HG02885 (cell line): ENCODE data around the gene SLC6A5.

Experiments used
- ATAC-seq: cut with Tn5 transposase; IDR thresholded peaks from one replicate; pipeline ENCODE4 v1.9.1; 2021; ENCODE audit warnings: mild to moderate bottlenecking; ENCODE audit not compliant: unreplicated experiment, poor library complexity

The SLC6A5 gene

DNA sequence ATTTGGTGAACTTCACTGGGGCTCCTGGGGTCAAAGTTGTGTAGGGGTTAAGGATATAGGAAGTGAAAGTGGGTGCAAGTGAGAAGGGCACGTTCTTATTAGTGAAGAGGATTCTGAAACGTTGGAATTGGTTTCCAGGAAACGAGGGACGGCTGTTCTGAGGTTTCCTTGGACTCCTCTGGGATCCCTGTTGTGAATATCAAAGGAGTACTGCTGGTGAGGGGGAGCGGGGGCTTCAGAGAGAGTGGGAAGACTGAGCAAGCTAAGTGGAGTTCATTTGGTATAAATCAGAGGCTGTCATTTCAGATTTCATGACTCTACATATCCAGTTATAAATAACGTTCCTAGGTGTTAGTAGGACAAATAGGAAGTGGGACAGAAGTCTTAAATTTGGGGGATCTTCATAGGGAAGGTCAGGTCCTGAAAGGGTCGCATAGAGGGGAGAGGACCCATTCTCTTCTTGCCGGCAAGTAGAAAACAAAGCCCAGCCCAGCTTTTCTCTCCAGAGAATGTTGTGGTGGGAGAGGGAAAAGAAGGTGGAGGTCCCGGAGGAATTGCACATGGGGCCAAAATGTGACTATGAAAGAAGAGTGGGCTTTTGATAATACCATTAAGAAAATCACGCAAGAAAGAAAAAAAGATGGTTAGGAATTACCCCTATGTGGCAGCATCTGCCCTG lies 68.9 kb downstream of the SLC6A5 start:
- no peak for ATAC-seq

DNA sequence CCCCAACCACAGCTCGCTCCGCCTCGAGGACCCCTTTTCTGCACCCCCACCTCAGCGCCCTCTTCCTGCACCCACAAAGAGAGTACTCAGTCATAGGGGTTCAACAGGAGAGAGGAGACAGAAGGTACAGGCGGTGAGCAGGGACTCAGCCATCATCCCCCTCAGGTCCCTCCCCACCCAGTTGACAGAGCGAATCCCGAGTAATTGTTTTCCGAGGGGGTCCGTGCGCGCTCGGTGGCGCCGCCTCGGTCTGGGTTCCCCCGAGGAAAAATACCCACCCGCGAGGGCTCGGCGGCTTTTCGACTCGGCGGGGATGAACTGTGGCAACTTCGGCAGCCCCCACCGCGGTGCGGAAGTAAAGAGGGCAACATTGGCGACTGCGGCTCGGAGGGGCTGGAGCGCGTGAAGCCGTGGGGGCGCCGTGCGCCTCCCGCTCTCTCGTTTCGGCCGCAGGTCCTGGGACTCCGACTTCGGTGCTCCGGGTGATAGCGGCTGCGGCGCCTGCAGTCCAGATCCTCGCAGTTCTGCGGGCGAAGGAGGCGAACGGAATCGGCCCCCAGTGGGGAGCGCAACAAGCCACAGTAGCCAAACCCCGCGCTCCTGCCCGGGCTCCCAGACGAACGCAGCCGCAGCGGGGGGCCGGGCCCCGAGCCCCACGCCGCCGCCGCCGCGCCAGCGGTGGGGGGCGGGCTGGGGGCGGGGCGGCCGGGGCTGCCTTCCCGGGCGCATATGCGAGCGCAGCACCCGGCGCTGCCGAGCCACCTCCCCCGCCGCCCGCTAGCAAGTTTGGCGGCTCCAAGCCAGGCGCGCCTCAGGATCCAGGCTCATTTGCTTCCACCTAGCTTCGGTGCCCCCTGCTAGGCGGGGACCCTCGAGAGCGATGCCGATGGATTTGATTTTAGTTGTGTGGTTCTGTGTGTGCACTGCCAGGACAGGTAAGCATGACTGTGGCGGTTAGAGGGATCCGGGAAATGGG lies 69.7 kb downstream of the SLC6A5 start, which contains the start of gene NELL1:
Gene NELL1 (plus strand): TSS at position 743 of the 976 bp plus-strand sequence.
- no peak for ATAC-seq

DNA sequence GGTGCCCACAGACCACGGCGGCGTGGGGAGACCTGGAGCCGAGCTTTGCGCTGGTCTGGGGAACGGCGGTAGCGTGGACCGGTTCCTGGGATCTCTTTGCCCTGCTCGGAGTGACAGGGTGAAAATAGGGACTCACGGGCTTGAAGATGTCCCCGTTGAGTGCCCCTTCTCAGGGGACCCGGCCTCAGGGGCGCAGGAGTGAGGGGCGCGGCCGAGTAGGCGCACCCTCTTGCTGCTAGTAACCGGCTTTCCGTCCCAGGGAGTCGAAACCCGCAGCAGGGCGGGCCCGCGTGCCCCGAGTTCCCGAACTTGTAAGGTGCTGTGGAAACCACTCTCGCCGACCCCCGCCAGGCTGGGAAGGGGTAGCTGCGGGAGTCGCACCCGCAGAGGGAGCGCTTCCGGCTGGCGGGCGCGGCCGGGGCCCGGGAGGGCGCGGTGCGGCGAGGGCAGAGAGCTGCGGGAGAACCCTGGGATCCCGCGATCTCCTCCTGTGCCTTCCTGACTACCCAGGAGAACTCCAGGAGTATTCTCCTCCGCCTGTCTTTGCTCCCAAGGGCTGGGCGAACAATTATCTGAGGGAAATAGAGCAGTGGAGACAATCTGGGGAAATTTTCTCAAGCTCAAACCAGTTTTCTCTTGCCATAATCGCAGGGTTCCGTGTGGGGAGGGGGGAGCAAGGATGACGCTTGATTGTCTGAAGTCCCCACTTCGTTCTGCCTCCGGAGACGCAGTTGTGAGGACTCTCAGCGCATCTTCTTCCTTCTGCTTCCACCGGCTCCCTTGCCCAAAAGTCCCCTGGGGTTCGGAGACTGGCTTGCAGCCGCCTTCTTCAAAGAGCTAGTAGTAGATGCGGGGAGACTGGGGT lies 70.6 kb downstream of the SLC6A5 start:
- no peak for ATAC-seq

DNA sequence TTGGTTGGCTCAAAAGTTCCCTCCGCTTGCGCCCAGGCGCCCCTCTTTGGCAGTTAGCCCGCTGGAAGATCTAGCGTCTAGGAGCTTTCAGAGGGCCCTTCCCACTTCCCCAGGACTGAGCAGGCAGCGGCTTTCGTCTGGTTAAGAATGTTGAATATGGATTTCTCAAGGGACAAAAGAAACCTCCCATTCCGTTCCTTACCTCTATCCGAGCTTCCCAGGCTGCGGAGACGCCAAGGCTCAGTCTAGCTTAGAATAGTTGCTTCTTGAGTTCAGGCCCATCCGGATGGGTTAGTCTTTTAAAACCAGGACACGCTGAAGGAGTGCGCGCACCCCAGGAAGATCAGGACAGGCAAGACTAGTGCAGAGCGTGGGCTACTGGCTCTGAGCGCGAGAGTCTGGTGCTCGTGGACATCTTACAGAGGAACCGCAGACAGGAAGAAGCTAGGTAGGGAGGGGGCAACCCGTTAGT lies 71.6 kb downstream of the SLC6A5 start:
- no peak for ATAC-seq

DNA sequence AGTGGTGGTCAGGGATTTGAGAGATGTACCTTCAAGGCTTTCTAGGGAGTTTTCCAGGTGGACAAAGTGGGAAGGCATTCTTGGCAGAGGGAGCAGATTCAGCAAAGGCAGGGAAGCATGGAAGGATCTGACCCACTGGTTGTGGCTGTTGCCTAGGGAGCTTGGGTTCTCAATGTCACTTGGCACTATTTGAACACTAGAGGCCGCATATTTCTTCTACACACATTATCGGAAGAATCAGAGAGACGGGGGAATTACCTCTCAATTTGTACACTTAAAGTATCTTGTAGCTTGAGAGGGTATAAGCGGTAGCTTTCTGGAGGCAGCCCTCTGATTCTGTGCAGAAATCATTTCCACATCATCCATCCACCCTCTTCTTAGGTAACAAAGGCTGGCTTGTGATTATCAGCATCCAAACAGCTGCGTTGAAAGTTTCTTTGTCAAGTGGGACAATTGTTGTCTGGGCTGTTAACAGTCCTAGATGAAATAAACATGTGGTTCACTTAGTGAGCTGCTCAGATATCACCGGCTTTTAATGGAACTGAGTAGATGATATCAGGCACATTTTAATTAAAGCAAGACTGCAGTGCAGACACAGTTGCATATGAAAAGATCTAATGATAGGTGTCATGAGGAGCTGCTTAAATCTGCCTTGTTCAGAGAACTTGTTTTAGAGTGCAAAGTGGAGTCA lies 72.6 kb downstream of the SLC6A5 start:
- no peak for ATAC-seq

DNA sequence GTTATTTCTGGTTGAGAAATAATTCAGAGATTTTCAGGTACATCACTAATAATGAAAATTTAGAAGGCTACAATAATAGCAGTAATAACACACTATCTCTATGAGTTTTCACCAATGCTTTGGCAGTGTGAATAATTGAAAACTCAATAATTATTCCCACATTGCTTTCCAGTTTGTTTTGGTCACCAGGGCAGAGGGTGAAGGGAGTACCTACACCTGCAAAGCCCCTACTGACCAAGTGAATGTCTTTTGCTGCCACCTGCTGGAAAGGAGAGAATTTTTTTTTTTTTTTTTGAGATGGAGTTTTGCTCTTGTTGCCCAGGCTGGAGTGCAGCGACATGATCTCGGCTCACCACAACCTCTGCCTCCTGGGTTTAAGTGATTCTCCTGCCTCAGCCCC lies 73.2 kb downstream of the SLC6A5 start:
- no peak for ATAC-seq

DNA sequence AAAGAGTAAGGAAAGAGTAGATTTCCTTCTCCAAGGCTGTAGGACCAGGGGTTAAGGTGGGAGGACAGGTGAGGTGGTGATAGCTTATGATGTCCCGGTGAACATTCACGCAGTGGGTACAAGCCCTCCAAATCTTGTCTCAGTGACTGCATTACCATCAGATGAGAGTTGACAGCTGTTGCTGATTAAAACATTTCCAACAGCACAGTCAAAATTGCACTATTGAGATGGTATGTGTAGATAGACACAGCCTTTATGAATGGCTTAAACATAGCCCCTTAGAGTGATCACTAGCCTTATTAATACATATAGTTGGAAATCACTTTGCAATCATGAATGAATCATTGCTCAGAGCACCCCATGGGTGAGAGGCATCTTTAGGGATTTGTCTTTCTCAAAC lies 77.2 kb downstream of the SLC6A5 start:
- no peak for ATAC-seq

DNA sequence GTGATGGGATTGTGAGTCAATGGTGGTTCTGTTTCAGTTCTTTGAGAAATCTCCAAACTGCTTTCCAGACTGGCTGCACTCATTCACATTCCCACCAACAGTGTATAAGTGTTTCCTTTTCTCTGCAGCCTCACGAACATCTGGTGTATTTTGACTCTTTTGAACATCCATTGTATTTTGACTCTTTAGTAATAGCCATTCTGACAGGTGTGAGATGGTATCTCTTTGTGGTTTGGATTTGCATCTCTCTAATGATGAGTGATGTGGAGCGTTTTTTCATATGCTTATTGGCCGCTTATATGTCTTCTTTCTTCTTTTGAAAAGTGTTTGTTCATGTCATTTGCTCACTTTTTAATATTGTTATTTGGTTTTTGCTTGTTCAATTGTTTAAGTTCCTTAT lies 89.4 kb downstream of the SLC6A5 start:
- ATAC-seq = no peak

DNA sequence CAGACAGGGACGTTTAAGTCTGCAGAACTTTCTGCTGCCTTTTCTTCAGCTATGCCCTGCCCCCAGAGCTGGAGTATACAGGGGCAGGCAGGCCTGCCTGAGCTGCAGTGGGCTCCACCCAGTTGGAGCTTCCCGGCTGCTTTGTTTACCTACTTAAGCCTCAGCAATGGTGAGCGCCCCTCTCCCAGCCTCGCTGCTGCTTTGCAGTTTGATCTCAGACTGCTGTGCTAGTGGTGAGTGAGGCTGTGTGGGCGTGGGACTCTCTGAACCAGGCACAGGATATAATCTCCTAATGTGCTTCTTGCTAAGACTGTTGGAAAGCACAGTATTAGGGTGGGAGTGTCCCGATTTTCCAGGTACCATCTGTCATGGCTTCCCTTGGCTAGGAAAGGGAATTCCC lies 108.5 kb downstream of the SLC6A5 start:
- ATAC-seq = no peak
